ENCODE measurements around the gene ADAMTS12.

Gene ADAMTS12

DNA sequence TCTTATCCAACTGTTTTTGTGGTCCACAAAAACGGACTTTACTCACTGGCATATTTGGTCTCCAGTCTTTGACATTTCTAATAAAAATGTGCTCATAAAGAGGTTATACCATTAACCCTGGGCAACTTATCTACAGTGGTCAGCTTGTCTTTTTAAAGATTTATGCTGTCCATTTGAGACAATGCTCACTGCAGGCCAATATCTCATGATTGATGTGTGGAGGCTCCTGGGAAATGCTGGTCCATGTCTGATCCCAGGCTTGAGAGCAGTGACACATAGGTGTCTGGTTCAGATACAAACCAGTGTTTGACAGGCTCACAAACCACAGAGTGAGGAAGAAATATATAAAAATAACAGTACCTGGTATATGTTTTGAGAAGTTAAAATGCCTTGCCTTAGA is 270.3 kb downstream of the ADAMTS12 start:
- Histone ChIP-seq H3K9me3 (ENCODE audit: low read length) (no peaks in the 10 kb centered on the region), H2AFZ (ENCODE audit: low read depth, low read length) (no peak overlapping the region), H3K27me3 (ENCODE audit: insufficient read depth, low read length) (no peaks in the 10 kb centered on the region), H3K4me1 (ENCODE audit: insufficient read depth, low read length) (peaks cover 7% of the 10 kb centered on the region), H3K4me3 (ENCODE audit: low read length) (no peak overlapping the region), H3K36me3 (ENCODE audit: insufficient read depth, low read length) (no peaks in the 10 kb centered on the region)

DNA sequence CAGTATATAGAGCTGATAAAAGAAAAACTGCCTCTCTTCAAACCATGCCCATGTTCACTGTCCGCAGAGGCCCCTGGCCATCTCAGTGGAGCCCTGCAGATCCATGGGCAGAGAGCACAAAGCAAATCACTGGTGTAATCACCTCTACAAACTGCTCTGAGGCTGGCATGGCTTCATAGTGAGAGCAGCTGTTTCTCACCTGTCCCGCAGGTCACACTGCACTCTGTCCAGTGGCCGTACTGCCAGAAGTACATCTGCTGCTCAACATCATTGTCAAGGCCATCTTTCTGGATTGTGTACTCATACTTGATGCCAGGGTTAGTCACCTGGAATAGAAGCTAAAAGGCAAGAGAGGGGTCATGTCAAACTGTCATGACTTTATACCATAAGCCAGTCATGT is 277.8 kb downstream of the ADAMTS12 start:
- Histone ChIP-seq H3K36me3 (ENCODE audit: insufficient read depth, low read length) (no peaks in the 10 kb centered on the region), H3K4me1 (ENCODE audit: insufficient read depth, low read length) (peaks cover 5% of the 10 kb centered on the region), H3K4me3 (ENCODE audit: low read length) (no peak overlapping the region), H3K27me3 (ENCODE audit: insufficient read depth, low read length) (no peaks in the 10 kb centered on the region), H3K9me3 (ENCODE audit: low read length) (peaks cover 2% of the 10 kb centered on the region), H2AFZ (ENCODE audit: low read depth, low read length) (no peak overlapping the region)

- Histone ChIP-seq H3K27me3 (ENCODE audit: insufficient read depth, low read length) (no peaks in the 10 kb centered on the region), H3K36me3 (ENCODE audit: insufficient read depth, low read length) (no peaks in the 10 kb centered on the region), H3K9me3 (ENCODE audit: low read length) (peaks cover 2% of the 10 kb centered on the region), H2AFZ (ENCODE audit: low read depth, low read length) (no peak overlapping the region), H3K4me3 (ENCODE audit: low read length) (no peak overlapping the region), H3K4me1 (ENCODE audit: insufficient read depth, low read length) (no peaks in the 10 kb centered on the region)
Measured at GRCh38 chr5:33612386-33612785, 279.4 kb downstream of the ADAMTS12 start.

- no peaks in the 10 kb centered on the region for H3K27me3 ChIP-seq (ENCODE audit: insufficient read depth, low read length)
- H2AFZ ChIP-seq (ENCODE audit: low read depth, low read length), result no peak overlapping the region
- peaks cover 2% of the 10 kb centered on the region for H3K9me3 ChIP-seq (ENCODE audit: low read length)
- no peaks in the 10 kb centered on the region for H3K4me1 ChIP-seq (ENCODE audit: insufficient read depth, low read length)
- H3K4me3 ChIP-seq (ENCODE audit: low read length), result no peak overlapping the region
- H3K36me3 ChIP-seq (ENCODE audit: insufficient read depth, low read length), result no peaks in the 10 kb centered on the region
Measured at GRCh38 chr5:33611877-33612276, 279.9 kb downstream of the ADAMTS12 start.

GRCh38 chr5:33608344-33609041 is 283.3 kb downstream of the ADAMTS12 start:
- Histone ChIP-seq H3K4me1 (ENCODE audit: insufficient read depth, low read length) (no peaks in the 10 kb centered on the region), H3K9me3 (ENCODE audit: low read length) (peaks cover 2% of the 10 kb centered on the region), H3K4me3 (ENCODE audit: low read length) (no peak overlapping the region), H2AFZ (ENCODE audit: low read depth, low read length) (no peak overlapping the region), H3K27me3 (ENCODE audit: insufficient read depth, low read length) (no peaks in the 10 kb centered on the region), H3K36me3 (ENCODE audit: insufficient read depth, low read length) (no peaks in the 10 kb centered on the region)

- Histone ChIP-seq H3K27me3 (ENCODE audit: insufficient read depth, low read length) (no peaks in the 10 kb centered on the region), H3K4me1 (ENCODE audit: insufficient read depth, low read length) (peaks cover 15% of the 10 kb centered on the region), H3K9me3 (ENCODE audit: low read length) (no peaks in the 10 kb centered on the region), H3K36me3 (ENCODE audit: insufficient read depth, low read length) (no peaks in the 10 kb centered on the region), H2AFZ (ENCODE audit: low read depth, low read length) (no peak overlapping the region), H3K4me3 (ENCODE audit: low read length) (no peak overlapping the region)
Measured at GRCh38 chr5:33604503-33604902, 287.3 kb downstream of the ADAMTS12 start.

- H3K9me3 ChIP-seq (ENCODE audit: low read length), result no peaks in the 10 kb centered on the region
- peaks cover 15% of the 10 kb centered on the region for H3K4me1 ChIP-seq (ENCODE audit: insufficient read depth, low read length)
- H3K36me3 ChIP-seq (ENCODE audit: insufficient read depth, low read length), result no peaks in the 10 kb centered on the region
- no peaks in the 10 kb centered on the region for H3K27me3 ChIP-seq (ENCODE audit: insufficient read depth, low read length)
- peak overlapping the region; percentile 49 for H2AFZ ChIP-seq (ENCODE audit: low read depth, low read length)
- no peak overlapping the region for H3K4me3 ChIP-seq (ENCODE audit: low read length)
Measured at GRCh38 chr5:33601881-33602280, 289.9 kb downstream of the ADAMTS12 start.

- no peaks in the 10 kb centered on the region for H3K9me3 ChIP-seq (ENCODE audit: low read length)
- no peaks in the 10 kb centered on the region for H3K4me1 ChIP-seq (ENCODE audit: insufficient read depth, low read length)
- H3K4me3 ChIP-seq (ENCODE audit: low read length), result no peak overlapping the region
- no peaks in the 10 kb centered on the region for H3K36me3 ChIP-seq (ENCODE audit: insufficient read depth, low read length)
- H3K27me3 ChIP-seq (ENCODE audit: insufficient read depth, low read length), result no peaks in the 10 kb centered on the region
- no peak overlapping the region for H2AFZ ChIP-seq (ENCODE audit: low read depth, low read length)
Measured at GRCh38 chr5:33595303-33595702, 296.5 kb downstream of the ADAMTS12 start.

DNA sequence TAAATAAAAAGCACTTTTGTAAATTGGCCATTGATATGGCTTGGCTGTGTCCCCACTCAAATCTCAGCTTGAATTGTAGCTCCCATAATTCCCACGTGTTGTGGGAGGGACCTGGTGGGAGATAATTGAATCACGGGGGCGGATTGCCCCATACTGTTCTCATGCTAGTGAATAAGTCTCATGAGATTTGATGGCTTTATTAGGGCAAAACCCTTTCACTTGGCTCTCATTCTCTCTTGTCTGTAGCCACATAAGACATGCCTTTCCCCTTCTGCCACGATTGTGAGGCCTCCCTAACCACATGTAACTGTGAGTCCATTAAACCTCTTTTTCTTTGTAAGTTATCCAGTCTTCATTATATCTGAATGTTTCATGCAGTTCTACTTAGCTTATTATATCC is 297.8 kb downstream of the ADAMTS12 start:
- Histone ChIP-seq H3K36me3 (ENCODE audit: insufficient read depth, low read length) (no peaks in the 10 kb centered on the region), H3K9me3 (ENCODE audit: low read length) (no peaks in the 10 kb centered on the region), H3K27me3 (ENCODE audit: insufficient read depth, low read length) (no peaks in the 10 kb centered on the region), H3K4me1 (ENCODE audit: insufficient read depth, low read length) (no peaks in the 10 kb centered on the region), H2AFZ (ENCODE audit: low read depth, low read length) (no peak overlapping the region), H3K4me3 (ENCODE audit: low read length) (no peak overlapping the region)

DNA sequence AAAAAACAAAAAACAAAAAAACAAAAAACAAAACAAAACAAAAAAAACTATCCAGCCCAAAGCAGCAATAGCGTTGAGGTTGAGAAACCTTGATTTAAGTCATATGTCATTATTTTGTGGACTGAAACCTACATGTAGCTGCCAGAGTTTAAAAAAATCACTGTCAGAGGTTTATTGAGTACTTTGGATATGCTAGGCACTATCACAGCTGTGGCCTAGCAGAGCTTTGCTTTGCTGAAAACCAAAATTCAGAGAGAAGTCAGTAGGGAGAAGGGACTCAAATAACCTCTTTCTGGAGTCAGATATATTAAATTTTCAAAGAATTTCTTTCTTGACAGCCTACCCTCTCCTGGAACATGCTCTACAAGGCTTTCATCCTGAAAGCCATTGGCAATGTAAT is 299.5 kb downstream of the ADAMTS12 start:
- H3K36me3 ChIP-seq (ENCODE audit: insufficient read depth, low read length), result no peaks in the 10 kb centered on the region
- H3K9me3 ChIP-seq (ENCODE audit: low read length), result no peaks in the 10 kb centered on the region
- no peak overlapping the region for H3K4me3 ChIP-seq (ENCODE audit: low read length)
- no peaks in the 10 kb centered on the region for H3K27me3 ChIP-seq (ENCODE audit: insufficient read depth, low read length)
- H3K4me1 ChIP-seq (ENCODE audit: insufficient read depth, low read length), result no peaks in the 10 kb centered on the region
- no peak overlapping the region for H2AFZ ChIP-seq (ENCODE audit: low read depth, low read length)

- Histone ChIP-seq H3K4me3 (ENCODE audit: low read length) (no peak overlapping the region), H3K36me3 (ENCODE audit: insufficient read depth, low read length) (no peaks in the 10 kb centered on the region), H3K4me1 (ENCODE audit: insufficient read depth, low read length) (no peaks in the 10 kb centered on the region), H3K9me3 (ENCODE audit: low read length) (no peaks in the 10 kb centered on the region), H2AFZ (ENCODE audit: low read depth, low read length) (no peak overlapping the region), H3K27me3 (ENCODE audit: insufficient read depth, low read length) (no peaks in the 10 kb centered on the region)
Measured at GRCh38 chr5:33588654-33589372, 303.0 kb downstream of the ADAMTS12 start.

DNA sequence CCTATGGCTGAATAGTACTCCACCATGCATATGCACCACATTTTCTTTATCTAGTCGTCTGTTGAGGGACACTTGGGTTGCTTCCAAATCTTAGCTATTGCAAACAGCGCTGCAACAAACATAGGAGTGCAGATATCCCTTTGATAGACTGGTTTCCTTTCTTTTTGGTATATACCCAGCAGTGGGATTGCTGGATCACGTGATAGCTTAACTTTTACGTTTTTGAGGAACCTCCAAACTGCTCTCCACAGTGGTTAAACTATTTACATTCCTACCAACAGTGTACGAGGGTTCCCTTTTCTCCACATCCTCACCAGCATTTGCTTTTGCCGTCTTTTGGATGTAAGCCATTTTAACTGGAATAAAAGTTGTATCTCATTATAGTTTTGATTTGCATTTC is 308.5 kb downstream of the ADAMTS12 start:
- no peak overlapping the region for H2AFZ ChIP-seq (ENCODE audit: low read depth, low read length)
- H3K4me3 ChIP-seq (ENCODE audit: low read length), result no peak overlapping the region
- no peaks in the 10 kb centered on the region for H3K36me3 ChIP-seq (ENCODE audit: insufficient read depth, low read length)
- no peaks in the 10 kb centered on the region for H3K4me1 ChIP-seq (ENCODE audit: insufficient read depth, low read length)
- H3K27me3 ChIP-seq (ENCODE audit: insufficient read depth, low read length), result no peaks in the 10 kb centered on the region
- H3K9me3 ChIP-seq (ENCODE audit: low read length), result no peaks in the 10 kb centered on the region

- Histone ChIP-seq H3K9me3 (ENCODE audit: low read length) (no peaks in the 10 kb centered on the region), H3K4me1 (ENCODE audit: insufficient read depth, low read length) (no peaks in the 10 kb centered on the region), H3K36me3 (ENCODE audit: insufficient read depth, low read length) (no peaks in the 10 kb centered on the region), H3K4me3 (ENCODE audit: low read length) (no peak overlapping the region), H3K27me3 (ENCODE audit: insufficient read depth, low read length) (no peaks in the 10 kb centered on the region), H2AFZ (ENCODE audit: low read depth, low read length) (no peak overlapping the region)
Measured at GRCh38 chr5:33582417-33582816, 309.4 kb downstream of the ADAMTS12 start.

Measured in neuron (in vitro differentiated cells).